GM18909 (cell line): Measurements from ENCODE around the gene RNF41.

Experiments
- ATAC-seq: cut with Tn5 transposase; IDR thresholded peaks from one replicate; pipeline ENCODE4 v1.9.1; 2021; ENCODE audit warnings: mild to moderate bottlenecking; ENCODE audit not compliant: unreplicated experiment, poor library complexity

The RNF41 gene

GRCh38 chr12:56188131-56188777 lies 33.5 kb downstream of the RNF41 start:
- ATAC-seq = no peak

- ATAC-seq = no peak
These were observed 34.8 kb downstream of the RNF41 start for GRCh38 chr12:56186957-56187356.

GRCh38 chr12:56178347-56178746 lies 43.4 kb downstream of the RNF41 start:
- ATAC-seq = no peak

GRCh38 chr12:56172839-56173238 lies 48.9 kb downstream of the RNF41 start:
- ATAC-seq = no peak

- no peak for ATAC-seq
These were observed 52.4 kb downstream of the RNF41 start for GRCh38 chr12:56169229-56169759.

GRCh38 chr12:56165369-56165768 lies 56.4 kb downstream of the RNF41 start:
- ATAC-seq = no peak

- no peak for ATAC-seq
These were observed 57.4 kb downstream of the RNF41 start for GRCh38 chr12:56164345-56164729.

GRCh38 chr12:56163533-56164344 lies 58.0 kb downstream of the RNF41 start:
- ATAC-seq = no peak

- no peak for ATAC-seq
These were observed 59.0 kb downstream of the RNF41 start for GRCh38 chr12:56162468-56163290.

- ATAC-seq = no peak
These were observed 59.9 kb downstream of the RNF41 start for GRCh38 chr12:56161690-56162351.

GRCh38 chr12:56160894-56161689 lies 60.6 kb downstream of the RNF41 start:
- no peak for ATAC-seq

- no peak for ATAC-seq
These were observed 61.4 kb downstream of the RNF41 start for GRCh38 chr12:56160193-56160763.

- ATAC-seq = no peak
These were observed 62.1 kb downstream of the RNF41 start for GRCh38 chr12:56159482-56160192.

GRCh38 chr12:56158926-56159461 lies 62.7 kb downstream of the RNF41 start:
- no peak for ATAC-seq

- peak; percentile 84 for ATAC-seq
These were observed 63.4 kb downstream of the RNF41 start, which contains the start of gene MYL6 for GRCh38 chr12:56158029-56158925. MYL6 (plus strand) TSS chr12:56158359; CDS start chr12:56158402, 43 bp downstream.

GRCh38 chr12:56157201-56158028 lies 64.3 kb downstream of the RNF41 start:
- peak; percentile 28 for ATAC-seq
